DND-41 (cell line): ENCODE measurements around the gene PAK2.

Source experiments
- ATAC-seq: fragments of 200-7000 bp; cut with Tn5 transposase; 3 replicates; pipeline ENCODE4 v1.9.1; 2021; ENCODE audit warnings: low read depth; ENCODE audit not compliant: insufficient read depth
- DNase-seq: peaks from one replicate; pipeline ENCODE4 v3.0.0-alpha.2; 2020
- H2AFZ ChIP-seq: 2 replicates; pipeline ENCODE4 v1.6.0; 2012; ENCODE audit warnings: low read depth, low read length
- H3K27ac ChIP-seq: 2 replicates; pipeline ENCODE4 v1.5.1; 2012; ENCODE audit warnings: low read length, inconsistent platforms
- H3K27me3 ChIP-seq: fragments of 200-600 bp; sonication (generic); 2 replicates; pipeline ENCODE4 v1.6.0; 2012; ENCODE audit warnings: low read length, mild to moderate bottlenecking, inconsistent platforms; ENCODE audit not compliant: insufficient read depth, poor library complexity
- H3K36me3 ChIP-seq: 2 replicates; pipeline ENCODE4 v1.5.1; 2012; ENCODE audit warnings: low read length, inconsistent platforms; ENCODE audit not compliant: insufficient read depth
- H3K4me1 ChIP-seq: 2 replicates; pipeline ENCODE4 v1.5.1; 2012; ENCODE audit warnings: mild to moderate bottlenecking, low read length; ENCODE audit not compliant: insufficient read depth
- H3K4me2 ChIP-seq: 2 replicates; pipeline ENCODE4 v1.6.0; 2012; ENCODE audit warnings: mild to moderate bottlenecking, moderate library complexity, low read length, inconsistent platforms; ENCODE audit not compliant: insufficient read depth
- H3K4me3 ChIP-seq, 2 experiments: fragments of 200-600 bp in 1 of 2; shearing (Covaris generic) in 1 of 2; 2 replicates each; pipeline ENCODE4 v1.5.1; 2012 to 2016; ENCODE audit warnings: inconsistent platforms in 2 of 2, low read length in 2 of 2, mild to moderate bottlenecking in 2 of 2, low read depth in 1 of 2, moderate library complexity in 1 of 2
- H3K79me2 ChIP-seq: 2 replicates; pipeline ENCODE4 v1.6.0; 2012; ENCODE audit warnings: low read length, inconsistent platforms; ENCODE audit not compliant: insufficient read depth
- H3K9ac ChIP-seq: 2 replicates; pipeline ENCODE4 v1.6.0; 2012; ENCODE audit warnings: low read depth, mild to moderate bottlenecking, inconsistent platforms, low read length, moderate library complexity
- H3K9me3 ChIP-seq: 2 replicates; pipeline ENCODE4 v1.5.1; 2012; ENCODE audit warnings: low read length, moderate library complexity, mild to moderate bottlenecking, inconsistent platforms; ENCODE audit not compliant: insufficient read depth, severe bottlenecking
- H4K20me1 ChIP-seq: 2 replicates; pipeline ENCODE4 v1.6.0; 2012; ENCODE audit warnings: low read length; ENCODE audit not compliant: insufficient read depth
- EZH2 ChIP-seq: IDR thresholded peaks from 3 replicates; pipeline ENCODE4 v1.6.1; 2012; ENCODE audit warnings: borderline replicate concordance, low read depth, mild to moderate bottlenecking, moderate library complexity, low read length, inconsistent platforms; ENCODE audit not compliant: severe bottlenecking
- TF ChIP-seq, protein P1 (sequence below): IDR thresholded peaks from 2 replicates; pipeline ENCODE4 v1.5.1; 2012; ENCODE audit warnings: borderline replicate concordance, low read length, moderate library complexity, mild to moderate bottlenecking; ENCODE audit not compliant: poor library complexity, severe bottlenecking; ENCODE audit errors: extremely low read depth

The PAK2 gene

DNA sequence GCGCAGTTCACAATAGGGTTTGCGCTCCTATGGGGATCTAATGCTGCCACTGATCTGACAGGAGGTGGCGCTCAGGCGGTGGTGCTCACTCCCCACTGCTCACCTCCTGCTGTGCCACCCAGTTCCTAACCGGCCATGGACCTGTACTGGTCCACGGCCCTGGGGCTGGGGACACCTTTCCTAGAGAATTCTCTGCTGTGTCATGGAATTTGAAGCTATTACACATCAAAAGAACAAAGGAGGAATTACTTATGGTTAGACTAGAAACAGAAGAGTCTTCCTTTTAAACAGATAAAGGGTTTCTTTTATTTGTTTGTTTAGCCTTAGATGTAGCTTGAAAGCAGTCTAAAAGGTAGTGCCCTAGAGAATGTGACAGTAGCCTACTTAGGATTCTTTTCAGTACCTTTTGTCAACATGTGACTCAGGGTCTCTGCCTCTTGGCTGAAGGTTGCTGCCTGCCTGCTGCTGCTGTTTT lies 50.3 kb downstream of the PAK2 start:
- no peak overlapping the region for H3K4me2 ChIP-seq
- peaks cover 10% of the 10 kb centered on the region for H3K9me3 ChIP-seq
- no peak overlapping the region for H3K4me3 ChIP-seq
- DNase-seq (no peak), ATAC-seq (no peak)
- no peak overlapping the region for H2AFZ ChIP-seq
- no peaks in the 10 kb centered on the region for H3K4me1 ChIP-seq
- no peak for TF ChIP-seq EZH2
- TF ChIP-seq, protein P1, sequence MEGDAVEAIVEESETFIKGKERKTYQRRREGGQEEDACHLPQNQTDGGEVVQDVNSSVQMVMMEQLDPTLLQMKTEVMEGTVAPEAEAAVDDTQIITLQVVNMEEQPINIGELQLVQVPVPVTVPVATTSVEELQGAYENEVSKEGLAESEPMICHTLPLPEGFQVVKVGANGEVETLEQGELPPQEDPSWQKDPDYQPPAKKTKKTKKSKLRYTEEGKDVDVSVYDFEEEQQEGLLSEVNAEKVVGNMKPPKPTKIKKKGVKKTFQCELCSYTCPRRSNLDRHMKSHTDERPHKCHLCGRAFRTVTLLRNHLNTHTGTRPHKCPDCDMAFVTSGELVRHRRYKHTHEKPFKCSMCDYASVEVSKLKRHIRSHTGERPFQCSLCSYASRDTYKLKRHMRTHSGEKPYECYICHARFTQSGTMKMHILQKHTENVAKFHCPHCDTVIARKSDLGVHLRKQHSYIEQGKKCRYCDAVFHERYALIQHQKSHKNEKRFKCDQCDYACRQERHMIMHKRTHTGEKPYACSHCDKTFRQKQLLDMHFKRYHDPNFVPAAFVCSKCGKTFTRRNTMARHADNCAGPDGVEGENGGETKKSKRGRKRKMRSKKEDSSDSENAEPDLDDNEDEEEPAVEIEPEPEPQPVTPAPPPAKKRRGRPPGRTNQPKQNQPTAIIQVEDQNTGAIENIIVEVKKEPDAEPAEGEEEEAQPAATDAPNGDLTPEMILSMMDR: no peak
- peaks cover 78% of the 10 kb centered on the region for H3K36me3 ChIP-seq
- no peak overlapping the region for H3K9ac ChIP-seq
- no peak overlapping the region for H3K27ac ChIP-seq
- peaks cover 88% of the 10 kb centered on the region for H3K79me2 ChIP-seq
- peaks cover 4% of the 10 kb centered on the region; the same call in 1 of the 2 replicates for H4K20me1 ChIP-seq
- no peaks in the 10 kb centered on the region for H3K27me3 ChIP-seq

DNA sequence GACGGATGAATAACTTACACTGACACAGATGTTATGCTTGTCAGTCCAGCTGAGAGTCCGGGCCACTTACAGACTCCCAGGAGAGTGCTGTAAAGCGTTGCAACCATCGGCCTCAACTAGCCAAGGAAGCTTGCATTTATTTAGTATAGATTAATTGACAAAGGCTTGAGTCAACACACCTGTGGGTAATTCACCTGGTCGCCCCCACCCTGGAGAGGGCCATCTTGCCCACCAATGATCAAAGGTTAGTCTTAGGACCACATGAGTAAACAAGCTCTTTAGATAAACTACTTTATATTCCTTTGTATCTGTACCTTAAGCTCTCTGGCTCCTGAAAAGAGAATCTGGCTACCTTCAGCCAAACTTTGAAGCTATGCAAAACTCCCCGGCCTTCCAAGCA lies 51.0 kb downstream of the PAK2 start:
- Histone ChIP-seq H3K27ac (no peak overlapping the region), H3K79me2 (peaks cover 88% of the 10 kb centered on the region), H3K36me3 (peaks cover 73% of the 10 kb centered on the region), H4K20me1 (peaks cover 4% of the 10 kb centered on the region; the same call in 1 of the 2 replicates), H2AFZ (no peak overlapping the region), H3K9ac (no peak overlapping the region), H3K9me3 (peaks cover 10% of the 10 kb centered on the region), H3K27me3 (no peaks in the 10 kb centered on the region), H3K4me3 (no peak overlapping the region), H3K4me2 (no peak overlapping the region), H3K4me1 (no peaks in the 10 kb centered on the region)
- ATAC-seq (no peak), DNase-seq (no peak)
- TF ChIP-seq EZH2: no peak
- TF ChIP-seq, protein P1: no peak

DNA sequence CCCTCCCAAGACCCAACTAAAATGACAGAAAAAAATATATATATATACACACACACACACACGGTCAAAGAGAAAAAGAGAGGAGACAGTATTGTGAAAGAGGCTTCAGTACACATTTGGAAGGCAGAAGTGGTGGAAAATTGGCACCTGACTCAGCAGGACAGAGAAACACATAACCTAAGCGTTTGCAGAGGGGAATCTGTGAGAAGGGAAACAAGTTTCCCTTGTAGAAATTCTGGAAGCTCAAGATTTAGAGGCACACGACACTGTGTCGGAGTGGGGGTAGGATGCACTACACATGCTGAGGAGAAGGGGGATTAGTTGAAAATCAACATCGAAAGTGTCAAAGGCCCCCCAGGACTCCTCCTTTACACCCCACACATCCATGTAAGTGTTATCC lies 53.1 kb downstream of the PAK2 start:
- H3K36me3 ChIP-seq: peaks cover 62% of the 10 kb centered on the region
- H3K79me2 ChIP-seq: peaks cover 89% of the 10 kb centered on the region
- H3K4me1 ChIP-seq: no peaks in the 10 kb centered on the region
- H3K27ac ChIP-seq: no peak overlapping the region
- peaks cover 4% of the 10 kb centered on the region; the same call in 1 of the 2 replicates for H4K20me1 ChIP-seq
- H3K4me3 ChIP-seq: no peak overlapping the region
- no peak overlapping the region for H3K9ac ChIP-seq
- H3K27me3 ChIP-seq: no peaks in the 10 kb centered on the region
- DNase-seq (no peak), ATAC-seq (no peak)
- H3K9me3 ChIP-seq: peaks cover 10% of the 10 kb centered on the region
- no peak overlapping the region for H2AFZ ChIP-seq
- no peak for TF ChIP-seq EZH2
- TF ChIP-seq, protein P1: no peak
- no peak overlapping the region for H3K4me2 ChIP-seq

DNA sequence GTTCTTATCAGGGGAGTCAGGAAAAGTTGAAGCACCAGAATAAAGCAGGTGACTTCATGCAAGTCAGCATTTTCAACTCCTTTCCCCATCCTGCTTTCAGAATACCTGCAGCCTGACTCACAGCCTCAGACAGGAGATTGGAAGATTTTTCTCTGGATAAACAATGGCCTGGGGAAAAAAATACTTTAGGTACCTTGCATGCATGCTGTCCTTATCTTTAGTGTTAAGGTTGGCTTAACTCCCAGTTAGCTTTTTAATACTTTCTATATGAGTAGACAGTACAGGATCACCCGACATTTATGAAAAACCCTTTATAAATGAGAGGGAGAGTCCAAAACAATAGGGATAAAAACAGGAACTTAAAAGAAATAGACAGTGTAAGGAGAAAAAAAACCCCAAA lies 53.6 kb downstream of the PAK2 start:
- no peak overlapping the region for H3K9ac ChIP-seq
- H3K79me2 ChIP-seq: peaks cover 88% of the 10 kb centered on the region
- no peak overlapping the region for H3K4me3 ChIP-seq
- H4K20me1 ChIP-seq: peaks cover 4% of the 10 kb centered on the region; the same call in 1 of the 2 replicates
- H3K4me2 ChIP-seq: no peak overlapping the region
- no peak overlapping the region for H2AFZ ChIP-seq
- DNase-seq (no peak), ATAC-seq (no peak)
- H3K27me3 ChIP-seq: no peaks in the 10 kb centered on the region
- TF ChIP-seq EZH2: no peak
- TF ChIP-seq, protein P1: no peak
- H3K9me3 ChIP-seq: peaks cover 10% of the 10 kb centered on the region
- no peak overlapping the region for H3K27ac ChIP-seq
- peaks cover 58% of the 10 kb centered on the region for H3K36me3 ChIP-seq
- no peaks in the 10 kb centered on the region for H3K4me1 ChIP-seq
